ENCODE data around the gene PPP2R2C.

DNA sequence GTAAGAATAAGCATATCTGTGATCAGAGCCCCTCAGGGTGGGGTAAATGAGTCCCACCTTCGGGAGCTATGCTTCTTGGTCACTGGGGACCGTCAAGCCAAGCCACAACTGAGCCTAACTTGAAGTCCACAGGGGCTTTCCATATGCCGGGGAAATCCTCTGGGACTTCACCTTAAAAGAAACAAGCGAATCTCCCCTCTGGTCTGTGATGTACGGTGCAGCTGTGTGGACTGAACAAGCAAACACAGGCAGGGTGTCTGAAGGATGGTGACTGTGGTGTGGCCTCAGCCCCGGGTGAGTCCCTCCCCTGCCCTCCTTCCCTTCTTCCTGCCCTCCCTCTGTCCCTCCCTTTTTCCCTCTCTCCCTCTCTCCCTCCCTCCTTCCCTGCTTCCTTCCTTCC is 29.7 kb upstream of the PPP2R2C start:
- TF ChIP-seq, protein P1, sequence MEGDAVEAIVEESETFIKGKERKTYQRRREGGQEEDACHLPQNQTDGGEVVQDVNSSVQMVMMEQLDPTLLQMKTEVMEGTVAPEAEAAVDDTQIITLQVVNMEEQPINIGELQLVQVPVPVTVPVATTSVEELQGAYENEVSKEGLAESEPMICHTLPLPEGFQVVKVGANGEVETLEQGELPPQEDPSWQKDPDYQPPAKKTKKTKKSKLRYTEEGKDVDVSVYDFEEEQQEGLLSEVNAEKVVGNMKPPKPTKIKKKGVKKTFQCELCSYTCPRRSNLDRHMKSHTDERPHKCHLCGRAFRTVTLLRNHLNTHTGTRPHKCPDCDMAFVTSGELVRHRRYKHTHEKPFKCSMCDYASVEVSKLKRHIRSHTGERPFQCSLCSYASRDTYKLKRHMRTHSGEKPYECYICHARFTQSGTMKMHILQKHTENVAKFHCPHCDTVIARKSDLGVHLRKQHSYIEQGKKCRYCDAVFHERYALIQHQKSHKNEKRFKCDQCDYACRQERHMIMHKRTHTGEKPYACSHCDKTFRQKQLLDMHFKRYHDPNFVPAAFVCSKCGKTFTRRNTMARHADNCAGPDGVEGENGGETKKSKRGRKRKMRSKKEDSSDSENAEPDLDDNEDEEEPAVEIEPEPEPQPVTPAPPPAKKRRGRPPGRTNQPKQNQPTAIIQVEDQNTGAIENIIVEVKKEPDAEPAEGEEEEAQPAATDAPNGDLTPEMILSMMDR (IDR thresholded peaks at IDR 0.05) = no peak
- TF ChIP-seq POLR2A (IDR thresholded peaks at IDR 0.05) (no peak), POLR2AphosphoS5 (IDR thresholded peaks at IDR 0.05) (no peak)

All from prostate gland (tissue), 2 donors.